Astrocyte (in vitro differentiated cells and primary cell): Measurements from ENCODE around the gene CDK16.

Experiments used
- EZH2 ChIP-seq: IDR thresholded peaks from 2 replicates; pipeline ENCODE4 v1.6.1; 2012; ENCODE audit warnings: mild to moderate bottlenecking, low read length, inconsistent platforms; ENCODE audit not compliant: insufficient read depth
- TF ChIP-seq, protein P1 (sequence below): IDR thresholded peaks from 2 replicates; pipeline ENCODE4 v1.5.1; 2011; ENCODE audit warnings: low read depth, mild to moderate bottlenecking, inconsistent platforms, low read length, moderate library complexity; ENCODE audit not compliant: insufficient read depth

DNA sequence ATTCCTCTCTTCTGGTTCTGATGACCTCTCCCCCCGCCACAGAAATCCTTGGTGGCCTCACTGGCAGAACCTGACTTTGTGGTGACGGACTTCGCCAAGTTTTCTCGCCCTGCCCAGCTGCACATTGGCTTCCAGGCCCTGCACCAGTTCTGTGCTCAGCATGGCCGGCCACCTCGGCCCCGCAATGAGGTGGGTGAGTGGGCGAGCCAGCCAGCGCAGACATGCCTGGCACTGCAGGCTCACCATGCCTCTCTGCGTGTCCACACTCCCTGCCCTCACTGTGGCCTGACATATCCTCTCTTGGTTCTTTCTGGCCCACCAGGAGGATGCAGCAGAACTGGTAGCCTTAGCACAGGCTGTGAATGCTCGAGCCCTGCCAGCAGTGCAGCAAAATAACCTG lies 16.2 kb upstream of the CDK16 start:
- TF ChIP-seq, protein P1, sequence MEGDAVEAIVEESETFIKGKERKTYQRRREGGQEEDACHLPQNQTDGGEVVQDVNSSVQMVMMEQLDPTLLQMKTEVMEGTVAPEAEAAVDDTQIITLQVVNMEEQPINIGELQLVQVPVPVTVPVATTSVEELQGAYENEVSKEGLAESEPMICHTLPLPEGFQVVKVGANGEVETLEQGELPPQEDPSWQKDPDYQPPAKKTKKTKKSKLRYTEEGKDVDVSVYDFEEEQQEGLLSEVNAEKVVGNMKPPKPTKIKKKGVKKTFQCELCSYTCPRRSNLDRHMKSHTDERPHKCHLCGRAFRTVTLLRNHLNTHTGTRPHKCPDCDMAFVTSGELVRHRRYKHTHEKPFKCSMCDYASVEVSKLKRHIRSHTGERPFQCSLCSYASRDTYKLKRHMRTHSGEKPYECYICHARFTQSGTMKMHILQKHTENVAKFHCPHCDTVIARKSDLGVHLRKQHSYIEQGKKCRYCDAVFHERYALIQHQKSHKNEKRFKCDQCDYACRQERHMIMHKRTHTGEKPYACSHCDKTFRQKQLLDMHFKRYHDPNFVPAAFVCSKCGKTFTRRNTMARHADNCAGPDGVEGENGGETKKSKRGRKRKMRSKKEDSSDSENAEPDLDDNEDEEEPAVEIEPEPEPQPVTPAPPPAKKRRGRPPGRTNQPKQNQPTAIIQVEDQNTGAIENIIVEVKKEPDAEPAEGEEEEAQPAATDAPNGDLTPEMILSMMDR: no peak
- no peak for TF ChIP-seq EZH2
